AG09309 (cell line): ENCODE data around the gene PIK3R6.
"Not testable (repeated sequence)": the region's sequence is repeated elsewhere in the genome, so short reads cannot be mapped to it uniquely, and the experiment has no call there.

Source experiments
- DNase-seq: peaks from one replicate; pipeline ENCODE4 v3.0.0-alpha.2; 2010; ENCODE audit warnings: low read depth
- H3K4me3 ChIP-seq: 2 replicates; pipeline ENCODE4 v1.5.1; 2011; ENCODE audit warnings: mild to moderate bottlenecking, low read depth, low read length, moderate library complexity; ENCODE audit not compliant: control insufficient read depth
- TF ChIP-seq, protein P1 (sequence below): IDR thresholded peaks from 2 replicates; pipeline ENCODE4 v1.5.1; 2011; ENCODE audit warnings: mild to moderate bottlenecking, low read depth, low read length, inconsistent platforms; ENCODE audit not compliant: insufficient read depth, control insufficient read depth; ENCODE audit errors: missing control alignments

The PIK3R6 gene

DNA sequence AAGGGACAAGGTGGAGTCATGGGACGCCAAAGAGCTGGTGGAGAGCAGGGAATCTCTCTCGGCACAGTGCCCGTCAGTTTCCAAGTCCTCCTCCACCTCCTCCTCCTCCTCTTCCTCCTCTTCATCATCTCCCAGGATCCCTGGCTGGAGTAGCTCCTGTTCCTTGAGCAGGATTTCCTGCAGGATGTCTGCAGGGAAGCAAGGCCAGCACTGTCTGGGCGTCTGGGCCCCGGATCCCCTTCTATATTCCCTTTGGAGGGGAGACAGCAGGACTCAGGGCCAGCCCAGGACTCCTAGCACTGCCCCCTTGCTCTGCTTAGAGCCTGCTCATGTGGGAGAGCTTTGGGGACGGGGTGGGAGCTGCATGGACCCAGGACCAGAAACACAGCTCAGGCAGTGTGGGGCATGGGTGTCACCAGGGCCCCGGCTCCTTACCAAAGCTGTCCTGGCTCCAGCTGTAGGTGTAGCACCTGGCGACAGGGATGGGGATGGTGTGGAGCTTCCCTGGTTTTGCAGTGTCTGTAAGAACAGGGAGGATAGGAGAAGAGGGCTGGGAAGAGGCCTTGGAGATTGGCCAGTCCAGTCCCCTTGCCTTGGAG, 21.3 kb upstream of the PIK3R6 start:
- DNase-seq = no peak
- TF ChIP-seq, protein P1, sequence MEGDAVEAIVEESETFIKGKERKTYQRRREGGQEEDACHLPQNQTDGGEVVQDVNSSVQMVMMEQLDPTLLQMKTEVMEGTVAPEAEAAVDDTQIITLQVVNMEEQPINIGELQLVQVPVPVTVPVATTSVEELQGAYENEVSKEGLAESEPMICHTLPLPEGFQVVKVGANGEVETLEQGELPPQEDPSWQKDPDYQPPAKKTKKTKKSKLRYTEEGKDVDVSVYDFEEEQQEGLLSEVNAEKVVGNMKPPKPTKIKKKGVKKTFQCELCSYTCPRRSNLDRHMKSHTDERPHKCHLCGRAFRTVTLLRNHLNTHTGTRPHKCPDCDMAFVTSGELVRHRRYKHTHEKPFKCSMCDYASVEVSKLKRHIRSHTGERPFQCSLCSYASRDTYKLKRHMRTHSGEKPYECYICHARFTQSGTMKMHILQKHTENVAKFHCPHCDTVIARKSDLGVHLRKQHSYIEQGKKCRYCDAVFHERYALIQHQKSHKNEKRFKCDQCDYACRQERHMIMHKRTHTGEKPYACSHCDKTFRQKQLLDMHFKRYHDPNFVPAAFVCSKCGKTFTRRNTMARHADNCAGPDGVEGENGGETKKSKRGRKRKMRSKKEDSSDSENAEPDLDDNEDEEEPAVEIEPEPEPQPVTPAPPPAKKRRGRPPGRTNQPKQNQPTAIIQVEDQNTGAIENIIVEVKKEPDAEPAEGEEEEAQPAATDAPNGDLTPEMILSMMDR = no peak
- no peak overlapping the region for H3K4me3 ChIP-seq

DNA sequence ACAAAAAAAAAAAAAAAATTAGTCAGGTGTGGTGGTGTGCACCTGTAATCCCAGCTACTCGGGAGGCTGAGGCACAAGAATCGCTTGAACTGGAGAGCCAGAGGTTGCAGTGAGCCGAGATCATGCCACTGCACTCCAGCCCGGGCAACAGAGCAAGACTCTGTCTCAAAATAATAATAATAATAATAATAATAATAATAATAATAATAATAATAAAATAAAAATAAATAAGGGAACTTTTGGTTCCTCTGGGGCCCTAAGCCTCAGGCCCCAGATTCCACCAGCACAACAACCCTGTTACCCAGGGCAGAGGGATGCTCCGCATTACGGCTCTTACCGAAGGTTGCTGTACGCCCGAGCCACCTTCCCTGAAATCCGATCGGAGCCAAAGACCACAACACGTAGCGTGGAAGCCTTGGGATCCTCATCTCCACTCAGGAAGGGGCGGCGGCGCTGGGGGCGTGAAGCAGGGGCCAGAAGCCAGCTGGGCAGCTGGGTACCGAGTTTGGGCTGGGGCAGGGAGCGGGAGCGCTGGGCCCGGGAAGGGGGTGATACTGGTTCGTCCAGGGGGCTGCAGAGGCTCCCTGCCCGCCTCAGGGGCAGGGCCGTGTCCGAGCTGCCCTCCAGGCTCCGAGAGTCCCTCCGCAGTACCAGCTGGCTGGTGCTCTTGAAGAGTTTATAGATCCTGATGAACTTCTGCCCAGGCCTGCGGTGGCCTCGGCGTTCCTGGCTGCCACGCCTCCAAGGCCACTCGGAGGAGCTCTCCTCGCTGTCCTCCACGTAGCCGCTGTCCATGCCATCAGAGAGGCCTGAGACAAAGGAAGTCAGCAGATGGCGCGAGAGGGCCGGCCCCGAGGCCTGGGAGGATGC, 20.6 kb upstream of the PIK3R6 start:
- TF ChIP-seq, protein P1 = no peak
- DNase-seq = no peak
- no peak overlapping the region for H3K4me3 ChIP-seq

DNA sequence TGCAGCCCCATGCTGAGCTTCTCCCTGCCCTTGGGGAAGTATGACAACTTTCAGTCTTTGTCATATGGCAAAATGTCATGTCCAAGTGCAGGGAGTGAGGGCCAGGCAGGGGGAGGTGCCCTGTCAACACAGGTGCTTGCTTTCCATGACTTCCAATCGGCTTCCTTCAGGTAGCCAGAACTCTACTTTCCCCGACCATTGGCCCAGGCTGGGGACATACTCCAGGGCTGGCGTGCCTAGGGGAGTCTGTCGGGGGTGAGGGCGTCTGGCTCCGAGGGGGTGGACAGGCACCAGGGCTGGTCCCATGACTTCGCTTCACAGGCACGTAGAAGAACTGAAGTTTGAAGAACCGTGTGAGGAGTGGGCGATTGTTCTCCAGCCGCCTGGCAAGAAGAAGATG, 19.8 kb upstream of the PIK3R6 start:
- no peak overlapping the region for H3K4me3 ChIP-seq
- DNase-seq = no peak
- TF ChIP-seq, protein P1 = no peak

DNA sequence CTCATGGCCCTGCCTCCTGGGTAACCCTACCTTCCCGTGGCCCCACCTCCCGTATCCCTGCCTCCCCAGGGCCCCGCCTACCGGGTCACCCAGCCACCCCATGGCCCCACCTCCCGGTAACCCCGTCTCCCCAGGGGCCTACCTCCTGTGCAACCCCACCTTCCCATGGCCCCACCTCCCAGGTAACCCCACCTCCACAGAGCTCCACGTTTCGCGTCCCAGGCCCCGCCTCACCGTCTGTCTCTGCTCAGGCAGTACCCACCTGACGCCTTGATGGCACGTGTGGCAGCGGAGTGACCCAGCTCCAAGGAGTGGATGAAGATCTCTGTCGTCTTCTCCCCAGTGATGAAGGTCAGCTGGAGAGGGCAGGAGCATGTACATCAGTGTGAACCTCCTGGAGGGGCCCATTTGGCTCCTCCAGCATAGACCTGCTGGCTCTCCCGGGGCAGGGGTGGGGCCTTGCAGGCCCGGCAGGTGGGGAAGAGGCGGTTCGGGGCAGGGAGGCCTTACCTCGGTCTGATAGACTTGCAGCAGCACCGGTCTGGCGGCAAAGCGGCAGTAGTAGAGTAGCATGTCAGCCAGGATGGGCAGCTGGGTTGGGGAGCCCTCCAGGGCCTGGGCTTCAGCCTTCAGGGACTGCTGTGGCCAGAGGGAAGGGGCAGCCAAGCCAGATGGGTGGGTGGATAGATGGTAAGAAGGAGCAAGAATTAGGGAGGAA, 18.7 kb upstream of the PIK3R6 start:
- no peak for DNase-seq
- H3K4me3 ChIP-seq = no peak overlapping the region

DNA sequence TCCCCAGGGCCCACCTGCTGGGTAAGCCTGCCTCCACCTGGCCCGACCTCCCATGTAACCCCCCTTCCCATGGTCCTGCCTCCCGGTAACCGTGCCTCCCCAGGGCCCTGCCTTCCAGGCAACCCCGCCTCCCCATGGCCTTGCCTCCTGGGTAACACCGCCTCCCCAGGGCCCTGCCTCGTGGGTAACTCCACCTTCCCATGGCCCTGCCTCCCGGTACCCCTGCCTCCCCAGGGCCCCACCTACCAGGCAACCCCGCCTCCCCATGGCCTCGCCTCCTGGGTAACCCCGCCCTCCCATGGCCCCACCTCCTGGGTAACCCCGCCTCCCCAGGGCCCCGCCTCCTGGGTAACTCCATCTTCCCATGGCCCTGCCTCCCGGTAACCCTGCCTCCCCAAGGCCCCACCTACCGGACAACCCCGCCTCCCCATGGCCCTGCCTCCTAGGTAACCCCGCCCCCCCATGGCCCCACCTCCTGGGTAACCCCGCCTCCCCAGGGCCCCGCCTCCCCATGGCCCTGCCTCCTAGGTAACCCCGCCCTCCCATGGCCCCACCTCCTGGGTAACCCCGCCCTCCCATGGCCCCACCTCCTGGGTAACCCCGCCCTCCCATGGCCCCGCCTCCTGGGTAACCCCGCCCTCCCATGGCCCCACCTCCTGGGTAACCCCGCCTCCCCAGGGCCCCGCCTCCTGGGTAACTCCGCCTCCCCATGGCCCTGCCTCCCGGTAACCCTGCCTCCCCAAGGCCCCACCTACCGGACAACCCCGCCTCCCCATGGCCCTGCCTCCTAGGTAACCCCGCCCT, 17.9 kb upstream of the PIK3R6 start:
- not testable (repeated sequence) for DNase-seq, H3K4me3 ChIP-seq

More for the DNA sequence above, 18.7 kb upstream of the PIK3R6 start:
- TF ChIP-seq, protein P1 = no peak

DNA sequence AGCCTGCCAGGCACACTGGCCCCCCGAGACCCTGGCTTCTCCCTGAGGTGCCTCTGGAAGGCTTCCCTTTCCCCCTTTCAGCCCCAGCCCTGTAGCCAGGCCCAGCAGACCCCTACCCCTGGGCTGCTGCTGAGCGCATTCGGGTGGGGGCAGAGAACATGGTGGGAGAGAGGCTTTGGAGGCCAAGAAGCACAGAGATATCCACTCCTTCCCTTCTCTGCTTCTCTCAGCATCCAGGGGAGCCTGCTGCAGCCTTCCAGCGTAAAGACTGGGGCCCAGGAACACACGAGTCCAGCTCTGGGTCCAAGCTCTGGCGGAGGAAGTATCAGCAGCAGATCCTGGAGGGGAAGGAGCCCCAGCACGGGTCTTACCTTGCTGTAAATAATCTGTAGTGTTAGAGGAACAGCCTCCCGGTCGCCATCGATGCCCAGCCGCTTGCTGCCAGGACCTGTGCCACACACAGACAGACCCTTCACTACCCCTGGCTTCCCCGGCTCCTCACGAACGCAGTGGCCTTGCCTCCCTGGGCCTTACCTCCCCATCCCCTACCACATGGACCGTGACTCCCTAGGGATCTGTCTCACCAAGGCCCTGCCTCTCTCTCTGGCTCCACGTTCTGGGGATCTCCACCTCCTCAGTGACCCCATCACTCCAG, 17.0 kb upstream of the PIK3R6 start:
- TF ChIP-seq, protein P1 = no peak
- no peak overlapping the region for H3K4me3 ChIP-seq
- no peak for DNase-seq
